ENCODE data around the gene FUBP1. TPM values are rescaled to one million over a fixed set of nuclear protein-coding genes. Genes with fewer than 3 reads are reported as not detected.
A peak's percentile ranks its signal among the peaks of the same experiment; 100 is the strongest.

Gene FUBP1
- total and polyA plus RNA-seq, 5 donors from 2014 or later = 46.2 to 225 (median 50.3) TPM

- H3K4me1 ChIP-seq (ENCODE audit: control insufficient read depth, insufficient read depth, low read length, poor library complexity, severe bottlenecking) = peaks cover 33% of the 10 kb centered on the region
- ATAC-seq (ENCODE audit: low read depth in 2 of 2) = no peak
- Mint-ChIP-seq H3K27ac (no peak overlapping the region), H3K36me3 (peaks cover under 1% of the 10 kb centered on the region), H3K4me1 (peaks cover 18 to 63% (median 34%) of the 10 kb centered on the region in 4 donors), H3K9me3 (no peaks in the 10 kb centered on the region), H3K4me3 (peak overlapping the region; percentile 17 to 81 (median 46)), H3K27me3 (peaks cover 5% of the 10 kb centered on the region)
- no peaks in the 10 kb centered on the region for H3K27me3 ChIP-seq (ENCODE audit: control insufficient read depth, insufficient read depth, low read length)
- DNase-seq = no peak
- no peaks in the 10 kb centered on the region for H3K36me3 ChIP-seq (ENCODE audit: control insufficient read depth, insufficient read depth, low read length)
- peak overlapping the region; percentile 13 for H3K4me3 ChIP-seq (ENCODE audit: low read depth, low read length)
- H3K27ac ChIP-seq (ENCODE audit: insufficient read depth, low read length, poor library complexity, severe bottlenecking) = no peak overlapping the region
- no peaks in the 10 kb centered on the region for H3K9me3 ChIP-seq (ENCODE audit: control insufficient read depth in 2 of 2, low read length in 2 of 2)
These were observed 28.9 kb upstream of the FUBP1 start for GRCh38 chr1:78007677-78008341.

DNA sequence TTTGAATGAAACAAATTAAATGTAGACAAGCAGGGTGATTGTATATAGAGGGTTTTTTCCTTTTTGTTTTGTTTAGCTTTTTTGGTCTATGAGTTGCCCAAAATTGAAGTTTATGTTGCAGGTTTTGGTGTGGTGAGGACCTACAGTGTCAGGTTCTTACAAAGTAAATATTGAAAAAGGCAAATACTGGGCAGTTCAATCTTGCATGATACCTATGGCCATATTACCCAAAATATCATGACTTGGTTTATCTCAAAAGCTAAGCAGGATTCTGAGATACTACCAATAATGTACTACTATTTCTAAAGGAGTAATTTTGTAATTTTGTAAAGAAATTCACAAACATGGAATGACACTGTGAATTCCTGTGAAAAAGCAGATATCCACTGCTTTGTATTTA, 27.6 kb upstream of the FUBP1 start:
- Mint-ChIP-seq H3K36me3 (no peaks in the 10 kb centered on the region), H3K9me3 (no peaks in the 10 kb centered on the region), H3K4me1 (peaks cover 18 to 67% (median 36%) of the 10 kb centered on the region in 4 donors), H3K27me3 (peaks cover 5% of the 10 kb centered on the region), H3K4me3 (peak overlapping the region; percentile 12 to 92 (median 76)), H3K27ac (peak overlapping the region in 1 of 3 donors; percentile 96)
- Histone ChIP-seq H3K4me3 (ENCODE audit: low read depth, low read length) (peak overlapping the region; percentile 99), H3K4me1 (ENCODE audit: control insufficient read depth, insufficient read depth, low read length, poor library complexity, severe bottlenecking) (peaks cover 33% of the 10 kb centered on the region), H3K36me3 (ENCODE audit: control insufficient read depth, insufficient read depth, low read length) (no peaks in the 10 kb centered on the region), H3K27ac (ENCODE audit: insufficient read depth, low read length, poor library complexity, severe bottlenecking) (no peak overlapping the region), H3K9me3 (ENCODE audit: control insufficient read depth in 2 of 2, low read length in 2 of 2) (no peaks in the 10 kb centered on the region), H3K27me3 (ENCODE audit: control insufficient read depth, insufficient read depth, low read length) (no peaks in the 10 kb centered on the region)
- no peak for ATAC-seq (ENCODE audit: low read depth in 2 of 2)
- DNase-seq = no peak

DNA sequence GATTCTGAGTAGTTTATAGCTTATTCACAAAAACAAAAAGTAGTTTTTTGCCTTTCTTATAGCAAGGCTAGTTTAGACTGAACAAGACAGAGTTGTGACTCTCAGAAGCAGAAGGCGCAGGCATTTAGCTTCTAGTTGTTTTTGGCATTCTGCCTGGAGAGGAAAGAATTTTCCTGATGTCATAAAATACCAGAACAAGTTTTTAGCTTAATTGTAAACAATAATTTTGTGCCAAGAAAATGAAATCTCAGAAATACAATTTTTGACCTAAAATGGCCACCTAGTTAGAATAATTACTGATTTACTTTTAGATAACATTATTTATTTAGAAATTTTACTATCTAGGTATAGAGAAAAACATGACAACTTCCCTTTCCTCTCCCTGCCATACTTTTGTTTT, 26.9 kb upstream of the FUBP1 start:
- no peaks in the 10 kb centered on the region for H3K36me3 Mint-ChIP-seq
- DNase-seq (peak in 1 of 3 donors; percentile 12), ATAC-seq (ENCODE audit: low read depth in 2 of 2) (no peak)
- peak overlapping the region in 2 of 3 donors; percentile 3 to 96 for H3K27ac Mint-ChIP-seq
- H3K4me3 Mint-ChIP-seq = peak overlapping the region; percentile 90 to 99 (median 92)
- no peaks in the 10 kb centered on the region for H3K27me3 ChIP-seq (ENCODE audit: control insufficient read depth, insufficient read depth, low read length)
- H3K4me1 ChIP-seq (ENCODE audit: control insufficient read depth, insufficient read depth, low read length, poor library complexity, severe bottlenecking) = peaks cover 33% of the 10 kb centered on the region
- peak overlapping the region; percentile 99 for H3K4me3 ChIP-seq (ENCODE audit: low read depth, low read length)
- no peaks in the 10 kb centered on the region for H3K9me3 Mint-ChIP-seq
- no peaks in the 10 kb centered on the region for H3K36me3 ChIP-seq (ENCODE audit: control insufficient read depth, insufficient read depth, low read length)
- no peak overlapping the region for H3K27ac ChIP-seq (ENCODE audit: insufficient read depth, low read length, poor library complexity, severe bottlenecking)
- H3K9me3 ChIP-seq (ENCODE audit: control insufficient read depth in 2 of 2, low read length in 2 of 2) = no peaks in the 10 kb centered on the region
- H3K27me3 Mint-ChIP-seq = peaks cover 5% of the 10 kb centered on the region
- peaks cover 18 to 64% (median 35%) of the 10 kb centered on the region in 4 donors for H3K4me1 Mint-ChIP-seq

DNA sequence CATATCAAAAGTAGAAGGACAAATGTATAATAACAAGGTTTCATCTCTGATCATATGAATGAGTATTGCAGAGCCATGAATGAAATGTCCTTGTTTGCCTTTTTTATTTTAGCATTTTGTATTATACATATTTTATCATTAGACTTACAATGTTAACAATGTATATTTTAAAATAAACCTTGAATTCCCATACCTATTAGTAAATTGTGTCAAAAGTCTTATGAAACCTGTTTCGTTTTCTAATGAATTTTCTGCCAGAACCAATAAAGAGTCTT, 26.5 kb upstream of the FUBP1 start:
- peak overlapping the region; percentile 90 to 99 (median 92) for H3K4me3 Mint-ChIP-seq
- H3K27ac Mint-ChIP-seq = peak overlapping the region; percentile 96 to 100 (median 98)
- Histone ChIP-seq H3K4me1 (ENCODE audit: control insufficient read depth, insufficient read depth, low read length, poor library complexity, severe bottlenecking) (peaks cover 33% of the 10 kb centered on the region), H3K9me3 (ENCODE audit: control insufficient read depth in 2 of 2, low read length in 2 of 2) (no peaks in the 10 kb centered on the region), H3K27me3 (ENCODE audit: control insufficient read depth, insufficient read depth, low read length) (no peaks in the 10 kb centered on the region), H3K27ac (ENCODE audit: insufficient read depth, low read length, poor library complexity, severe bottlenecking) (peak overlapping the region; percentile 96), H3K36me3 (ENCODE audit: control insufficient read depth, insufficient read depth, low read length) (no peaks in the 10 kb centered on the region), H3K4me3 (ENCODE audit: low read depth, low read length) (peak overlapping the region; percentile 99)
- ATAC-seq (ENCODE audit: low read depth in 2 of 2) (no peak), DNase-seq (no peak)
- no peaks in the 10 kb centered on the region for H3K36me3 Mint-ChIP-seq
- no peaks in the 10 kb centered on the region for H3K9me3 Mint-ChIP-seq
- H3K27me3 Mint-ChIP-seq = peaks cover 5% of the 10 kb centered on the region
- H3K4me1 Mint-ChIP-seq = peaks cover 15 to 61% (median 33%) of the 10 kb centered on the region in 4 donors

DNA sequence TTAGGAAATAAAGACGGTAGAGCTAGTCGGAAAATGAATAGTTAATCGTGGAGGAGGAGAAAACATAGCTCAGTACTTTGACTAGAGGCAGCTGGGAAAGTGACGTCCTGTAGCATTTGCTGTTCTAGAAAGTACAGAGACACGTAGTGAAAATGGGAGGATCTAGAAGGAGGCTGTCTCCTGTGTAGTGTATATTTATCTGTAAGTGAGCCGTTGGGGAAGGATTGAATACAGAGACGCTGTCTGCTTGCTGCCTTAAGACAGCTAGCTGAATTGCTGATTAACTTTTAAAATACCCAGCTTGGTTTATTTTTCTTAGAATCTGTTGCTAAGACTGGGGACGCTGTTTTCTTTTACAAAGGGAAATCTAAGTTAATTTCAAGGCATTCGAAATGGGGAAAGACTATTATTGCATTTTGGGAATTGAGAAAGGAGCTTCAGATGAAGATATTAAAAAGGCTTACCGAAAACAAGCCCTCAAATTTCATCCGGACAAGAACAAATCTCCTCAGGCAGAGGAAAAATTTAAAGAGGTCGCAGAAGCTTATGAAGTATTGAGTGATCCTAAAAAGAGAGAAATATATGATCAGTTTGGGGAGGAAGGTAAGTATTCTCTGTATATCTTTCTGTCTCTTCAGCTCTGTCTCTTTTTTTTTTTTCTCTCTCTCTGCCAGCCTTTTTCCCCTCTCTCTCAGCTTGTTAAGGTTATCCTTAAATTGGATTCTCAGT, 26.0 kb upstream of the FUBP1 start, which contains the start of gene DNAJB4:
TSS of gene DNAJB4 (plus strand) at position 221 of the 729 bp plus-strand sequence. CDS start at position 393, 172 bp downstream.
- ATAC-seq (ENCODE audit: low read depth in 2 of 2) = peak; percentile 100
- peak; percentile 66 to 97 (median 89) for DNase-seq
- peak within 1 kb of the TSS; percentile 99 for H3K4me3 ChIP-seq (ENCODE audit: low read depth, low read length)
- no peaks in the 10 kb centered on the region for H3K36me3 Mint-ChIP-seq
- H3K27me3 Mint-ChIP-seq = peaks cover 5% of the 10 kb centered on the region
- H3K4me3 Mint-ChIP-seq = peak within 1 kb of the TSS; percentile 90 to 99 (median 92)
- H3K9me3 Mint-ChIP-seq = no peaks in the 10 kb centered on the region
- H3K27ac ChIP-seq (ENCODE audit: insufficient read depth, low read length, poor library complexity, severe bottlenecking) = peak within 1 kb of the TSS; percentile 96
- H3K27ac Mint-ChIP-seq = peak within 1 kb of the TSS; percentile 96 to 100 (median 98)
- no peaks in the 10 kb centered on the region for H3K27me3 ChIP-seq (ENCODE audit: control insufficient read depth, insufficient read depth, low read length)
- H3K9me3 ChIP-seq (ENCODE audit: control insufficient read depth in 2 of 2, low read length in 2 of 2) = no peaks in the 10 kb centered on the region
- H3K4me1 ChIP-seq (ENCODE audit: control insufficient read depth, insufficient read depth, low read length, poor library complexity, severe bottlenecking) = peaks cover 33% of the 10 kb centered on the region
- H3K4me1 Mint-ChIP-seq = peaks cover 12 to 59% (median 32%) of the 10 kb centered on the region in 4 donors
- H3K36me3 ChIP-seq (ENCODE audit: control insufficient read depth, insufficient read depth, low read length) = no peaks in the 10 kb centered on the region

- peak overlapping the region; percentile 90 to 99 (median 92) for H3K4me3 Mint-ChIP-seq
- H3K27me3 Mint-ChIP-seq = peaks cover 5% of the 10 kb centered on the region
- ATAC-seq (ENCODE audit: low read depth in 2 of 2) (peak; percentile 8 to 13), DNase-seq (peak in 2 of 3 donors; percentile 30 to 75)
- Histone ChIP-seq H3K27me3 (ENCODE audit: control insufficient read depth, insufficient read depth, low read length) (no peaks in the 10 kb centered on the region), H3K4me1 (ENCODE audit: control insufficient read depth, insufficient read depth, low read length, poor library complexity, severe bottlenecking) (peaks cover 33% of the 10 kb centered on the region), H3K27ac (ENCODE audit: insufficient read depth, low read length, poor library complexity, severe bottlenecking) (peak overlapping the region; percentile 96), H3K4me3 (ENCODE audit: low read depth, low read length) (peak overlapping the region; percentile 99), H3K9me3 (ENCODE audit: control insufficient read depth in 2 of 2, low read length in 2 of 2) (no peaks in the 10 kb centered on the region), H3K36me3 (ENCODE audit: control insufficient read depth, insufficient read depth, low read length) (no peaks in the 10 kb centered on the region)
- peaks cover 8 to 51% (median 28%) of the 10 kb centered on the region in 4 donors for H3K4me1 Mint-ChIP-seq
- H3K36me3 Mint-ChIP-seq = no peaks in the 10 kb centered on the region
- H3K9me3 Mint-ChIP-seq = no peaks in the 10 kb centered on the region
- peak overlapping the region; percentile 96 to 100 (median 98) for H3K27ac Mint-ChIP-seq
These were observed 25.2 kb upstream of the FUBP1 start for GRCh38 chr1:78003882-78004718.

GRCh38 chr1:78003070-78003746, 24.3 kb upstream of the FUBP1 start:
- Histone ChIP-seq H3K4me3 (ENCODE audit: low read depth, low read length) (peak overlapping the region; percentile 99), H3K36me3 (ENCODE audit: control insufficient read depth, insufficient read depth, low read length) (no peaks in the 10 kb centered on the region), H3K27me3 (ENCODE audit: control insufficient read depth, insufficient read depth, low read length) (no peaks in the 10 kb centered on the region), H3K9me3 (ENCODE audit: control insufficient read depth in 2 of 2, low read length in 2 of 2) (no peaks in the 10 kb centered on the region), H3K4me1 (ENCODE audit: control insufficient read depth, insufficient read depth, low read length, poor library complexity, severe bottlenecking) (peaks cover 32% of the 10 kb centered on the region), H3K27ac (ENCODE audit: insufficient read depth, low read length, poor library complexity, severe bottlenecking) (peak overlapping the region; percentile 96)
- H3K9me3 Mint-ChIP-seq = no peaks in the 10 kb centered on the region
- peaks cover 5% of the 10 kb centered on the region for H3K27me3 Mint-ChIP-seq
- peaks cover 7 to 46% (median 24%) of the 10 kb centered on the region in 4 donors for H3K4me1 Mint-ChIP-seq
- peak overlapping the region; percentile 10 to 92 (median 42) for H3K4me3 Mint-ChIP-seq
- H3K36me3 Mint-ChIP-seq = no peaks in the 10 kb centered on the region
- peak overlapping the region; percentile 45 to 96 (median 48) for H3K27ac Mint-ChIP-seq
- peak in 1 of 3 donors; percentile 34 for DNase-seq
- no peak for ATAC-seq (ENCODE audit: low read depth in 2 of 2)
